MM.1S (cell line): ENCODE data around the gene SNRK.

Experiments used
- EZH2 ChIP-seq: fragments of 300-600 bp; sonication (generic); optimal IDR thresholded peaks from 2 replicates; pipeline ENCODE3; 2017; ENCODE audit warnings: low read depth, mild to moderate bottlenecking, antibody characterized with exemption, low read length, mixed read lengths
- EZH2phosphoT487 ChIP-seq: fragments of 300-600 bp; sonication (generic); IDR thresholded peaks from 2 replicates; pipeline ENCODE4 v1.6.1; 2018; ENCODE audit warnings: antibody characterized with exemption, low read length
- TF ChIP-seq, protein P1 (sequence below): fragments of 300-600 bp; sonication (generic); IDR thresholded peaks from 2 replicates; pipeline ENCODE4 v1.5.1; 2016; ENCODE audit warnings: antibody characterized with exemption, low read length, mixed read lengths

DNA sequence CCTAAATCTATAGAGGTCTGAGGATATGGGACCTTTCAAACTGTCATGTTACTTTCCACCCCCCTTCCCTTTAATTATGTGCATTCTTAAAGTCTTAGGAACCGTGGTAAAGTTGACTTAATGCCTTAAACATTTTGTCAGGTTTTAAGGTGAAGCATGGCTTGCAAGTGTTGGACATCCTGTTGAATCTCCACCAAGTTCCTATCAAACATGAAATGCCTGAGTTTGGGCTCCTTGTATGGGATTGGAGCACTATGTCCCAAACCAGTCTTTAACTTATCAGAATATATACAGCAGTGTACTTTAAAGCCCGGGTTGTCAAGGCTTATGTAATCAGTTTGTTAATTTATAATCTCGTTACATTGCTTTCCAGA, 1.1 kb downstream of the SNRK start:
- TF ChIP-seq, protein P1, sequence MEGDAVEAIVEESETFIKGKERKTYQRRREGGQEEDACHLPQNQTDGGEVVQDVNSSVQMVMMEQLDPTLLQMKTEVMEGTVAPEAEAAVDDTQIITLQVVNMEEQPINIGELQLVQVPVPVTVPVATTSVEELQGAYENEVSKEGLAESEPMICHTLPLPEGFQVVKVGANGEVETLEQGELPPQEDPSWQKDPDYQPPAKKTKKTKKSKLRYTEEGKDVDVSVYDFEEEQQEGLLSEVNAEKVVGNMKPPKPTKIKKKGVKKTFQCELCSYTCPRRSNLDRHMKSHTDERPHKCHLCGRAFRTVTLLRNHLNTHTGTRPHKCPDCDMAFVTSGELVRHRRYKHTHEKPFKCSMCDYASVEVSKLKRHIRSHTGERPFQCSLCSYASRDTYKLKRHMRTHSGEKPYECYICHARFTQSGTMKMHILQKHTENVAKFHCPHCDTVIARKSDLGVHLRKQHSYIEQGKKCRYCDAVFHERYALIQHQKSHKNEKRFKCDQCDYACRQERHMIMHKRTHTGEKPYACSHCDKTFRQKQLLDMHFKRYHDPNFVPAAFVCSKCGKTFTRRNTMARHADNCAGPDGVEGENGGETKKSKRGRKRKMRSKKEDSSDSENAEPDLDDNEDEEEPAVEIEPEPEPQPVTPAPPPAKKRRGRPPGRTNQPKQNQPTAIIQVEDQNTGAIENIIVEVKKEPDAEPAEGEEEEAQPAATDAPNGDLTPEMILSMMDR, result no peak
- TF ChIP-seq EZH2 (no peak), EZH2phosphoT487 (no peak)
